Mesendoderm (in vitro differentiated cells): ENCODE results near the gene OTUB2.
A peak's percentile ranks its signal among the peaks of the same experiment; 100 is the strongest.

Experiments used
- DNase-seq: peaks from one replicate; pipeline ENCODE4 v3.0.0; 2013
- H2AK5ac ChIP-seq: 2 replicates; pipeline ENCODE4 v1.6.1; 2013; ENCODE audit warnings: low read length, inconsistent platforms
- H2BK120ac ChIP-seq: 2 replicates; pipeline ENCODE4 v1.6.1; 2013; ENCODE audit warnings: low read depth, mild to moderate bottlenecking, low read length, moderate library complexity, mixed read lengths
- H2BK15ac ChIP-seq: replicated peaks from 2 replicates; pipeline ENCODE4 v1.6.1; 2013; ENCODE audit warnings: low read depth, mild to moderate bottlenecking, moderate library complexity
- H2BK5ac ChIP-seq: 2 replicates; pipeline ENCODE4 v1.6.1; 2013; ENCODE audit warnings: low read length, inconsistent platforms
- H3K18ac ChIP-seq: 2 replicates; pipeline ENCODE4 v1.6.1; 2013; ENCODE audit warnings: mild to moderate bottlenecking, low read length, mixed read lengths
- H3K23ac ChIP-seq: one replicate; pipeline ENCODE4 v1.6.1; 2013; ENCODE audit warnings: low read length
- H3K27ac ChIP-seq: 2 replicates; pipeline ENCODE4 v1.5.1; 2013; ENCODE audit warnings: low read depth, mild to moderate bottlenecking, inconsistent platforms, low read length, moderate library complexity
- H3K27me3 ChIP-seq: 2 replicates; pipeline ENCODE4 v1.6.1; 2013; ENCODE audit warnings: low read length, control low read depth, mild to moderate bottlenecking, inconsistent platforms; ENCODE audit not compliant: insufficient read depth, poor library complexity
- H3K36me3 ChIP-seq: 2 replicates; pipeline ENCODE4 v1.6.1; 2013; ENCODE audit warnings: low read length, inconsistent platforms; ENCODE audit not compliant: control insufficient read depth, insufficient read depth
- H3K4ac ChIP-seq: one replicate; pipeline ENCODE4 v1.6.1; 2013; ENCODE audit warnings: low read depth, mild to moderate bottlenecking, low read length, moderate library complexity
- H3K4me1 ChIP-seq: 2 replicates; pipeline ENCODE4 v1.6.1; 2013; ENCODE audit warnings: low read depth, low read length, inconsistent platforms; ENCODE audit not compliant: control insufficient read depth
- H3K4me2 ChIP-seq: 2 replicates; pipeline ENCODE4 v1.6.1; 2013; ENCODE audit warnings: low read length
- H3K4me3 ChIP-seq: 2 replicates; pipeline ENCODE4 v1.5.1; 2013; ENCODE audit warnings: mild to moderate bottlenecking, low read length
- H3K56ac ChIP-seq: one replicate; pipeline ENCODE4 v1.6.1; 2013; ENCODE audit warnings: low read length
- H3K79me1 ChIP-seq: 2 replicates; pipeline ENCODE4 v1.6.1; 2013; ENCODE audit warnings: low read length, inconsistent platforms
- H3K79me2 ChIP-seq: 2 replicates; pipeline ENCODE4 v1.6.1; 2013; ENCODE audit warnings: mild to moderate bottlenecking, low read length; ENCODE audit not compliant: control insufficient read depth, insufficient read depth
- H3K9ac ChIP-seq: 2 replicates; pipeline ENCODE4 v1.6.1; 2013; ENCODE audit warnings: low read length, inconsistent platforms
- H4K5ac ChIP-seq: one replicate; pipeline ENCODE4 v1.6.1; 2013; ENCODE audit warnings: low read length
- H4K8ac ChIP-seq: one replicate; pipeline ENCODE4 v1.6.1; 2013; ENCODE audit warnings: low read depth, mild to moderate bottlenecking, control low read depth, low read length, moderate library complexity
- WGBS: extraction: QIAGEN DNeasy Blood & Tissue Kit; methylation state at CpG from one replicate; pipeline ENCODE4 v1.1.7; 2013; ENCODE audit warnings: low lambda C conversion rate, missing lambda C conversion rate; ENCODE audit not compliant: insufficient coverage; ENCODE audit errors: extremely low coverage; 5-methylcytosine and 5-hydroxymethylcytosine counted together

The OTUB2 gene

DNA sequence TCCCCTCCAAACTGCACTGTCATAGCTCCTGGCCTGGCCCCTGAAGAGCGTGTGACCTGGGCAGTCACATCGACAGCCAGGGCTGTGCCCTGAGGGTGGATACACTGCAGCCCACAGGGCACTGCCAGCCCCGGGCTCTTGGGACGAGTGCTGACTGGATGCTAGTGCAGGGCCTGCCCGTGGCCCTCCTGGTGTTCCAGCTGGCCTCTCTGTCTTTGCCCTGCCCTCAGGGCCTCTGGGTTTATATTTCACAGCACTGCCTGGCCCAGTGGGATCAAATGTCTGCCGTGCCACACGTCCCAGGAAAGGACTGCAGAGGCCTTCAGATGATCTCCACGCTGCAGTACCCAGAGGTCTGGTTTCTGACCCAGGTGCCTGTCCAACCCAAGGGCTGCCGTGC is 39.2 kb upstream of the OTUB2 start:
- no peak overlapping the region for H3K9ac ChIP-seq
- no peak overlapping the region for H2AK5ac ChIP-seq
- no peaks in the 10 kb centered on the region for H3K79me1 ChIP-seq
- H3K36me3 ChIP-seq = no peaks in the 10 kb centered on the region
- WGBS = no CpG with 5 or more reads among the region's 9 CpGs
- no peak overlapping the region for H3K18ac ChIP-seq
- H3K4me2 ChIP-seq = no peak overlapping the region
- no peak overlapping the region for H3K4me3 ChIP-seq
- H2BK15ac ChIP-seq = no peak overlapping the region
- no peaks in the 10 kb centered on the region for H3K27me3 ChIP-seq
- no peak overlapping the region for H3K4ac ChIP-seq
- no peak for DNase-seq
- H3K79me2 ChIP-seq = no peaks in the 10 kb centered on the region
- H3K23ac ChIP-seq = no peak overlapping the region
- no peak overlapping the region for H2BK5ac ChIP-seq
- peak overlapping the region; percentile 69 for H3K56ac ChIP-seq
- H2BK120ac ChIP-seq = no peak overlapping the region
- no peak overlapping the region for H3K27ac ChIP-seq
- no peak overlapping the region for H4K5ac ChIP-seq
- H3K4me1 ChIP-seq = peaks cover 2% of the 10 kb centered on the region
- H4K8ac ChIP-seq = no peak overlapping the region

DNA sequence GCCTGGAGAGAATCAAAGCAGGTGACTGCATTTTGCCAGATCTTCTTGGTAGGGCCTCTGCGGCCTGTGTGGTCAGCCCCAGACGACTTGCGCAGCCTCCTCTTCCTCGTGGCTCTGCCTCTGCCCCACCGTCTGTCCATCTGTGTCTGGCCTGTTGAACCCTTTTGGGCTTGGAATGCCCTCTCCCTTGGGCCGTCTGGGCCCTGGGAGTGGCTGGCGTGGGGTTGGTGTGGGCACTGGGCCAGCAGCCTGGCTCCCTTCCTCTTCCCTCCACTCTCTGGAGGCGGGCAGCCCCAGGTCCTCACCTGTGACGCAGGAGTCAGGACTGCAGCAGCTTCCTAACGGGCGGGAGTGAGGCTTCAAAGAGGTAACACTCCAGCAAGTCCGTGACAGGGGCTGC is 38.8 kb upstream of the OTUB2 start:
- Histone ChIP-seq H2BK120ac (no peak overlapping the region), H3K4me1 (peaks cover 2% of the 10 kb centered on the region), H3K18ac (no peak overlapping the region), H3K79me2 (no peaks in the 10 kb centered on the region), H3K4ac (no peak overlapping the region), H3K4me3 (no peak overlapping the region), H3K23ac (no peak overlapping the region), H3K27me3 (no peaks in the 10 kb centered on the region), H4K5ac (no peak overlapping the region), H3K9ac (no peak overlapping the region), H3K79me1 (no peaks in the 10 kb centered on the region), H3K27ac (no peak overlapping the region), H3K56ac (peak overlapping the region; percentile 69), H2BK15ac (no peak overlapping the region), H3K36me3 (no peaks in the 10 kb centered on the region), H4K8ac (no peak overlapping the region), H2BK5ac (no peak overlapping the region), H3K4me2 (no peak overlapping the region), H2AK5ac (no peak overlapping the region)
- no CpG with 5 or more reads among the region's 12 CpGs for WGBS
- no peak for DNase-seq

GRCh38 chr14:93987815-93988476 is 38.2 kb upstream of the OTUB2 start:
- no peak overlapping the region for H2AK5ac ChIP-seq
- H3K18ac ChIP-seq = no peak overlapping the region
- no CpG with 5 or more reads among the region's 3 CpGs for WGBS
- H3K36me3 ChIP-seq = no peaks in the 10 kb centered on the region
- H3K27me3 ChIP-seq = no peaks in the 10 kb centered on the region
- peaks cover 2% of the 10 kb centered on the region for H3K4me1 ChIP-seq
- H3K4me2 ChIP-seq = no peak overlapping the region
- no peaks in the 10 kb centered on the region for H3K79me1 ChIP-seq
- H2BK5ac ChIP-seq = no peak overlapping the region
- no peak overlapping the region for H2BK15ac ChIP-seq
- H3K4me3 ChIP-seq = no peak overlapping the region
- no peak overlapping the region for H3K9ac ChIP-seq
- no peak overlapping the region for H4K8ac ChIP-seq
- H3K79me2 ChIP-seq = no peaks in the 10 kb centered on the region
- H2BK120ac ChIP-seq = no peak overlapping the region
- no peak overlapping the region for H4K5ac ChIP-seq
- H3K56ac ChIP-seq = no peak overlapping the region
- peak; percentile 46 for DNase-seq
- no peak overlapping the region for H3K23ac ChIP-seq
- no peak overlapping the region for H3K27ac ChIP-seq
- H3K4ac ChIP-seq = no peak overlapping the region

- no CpG with 5 or more reads among the region's 4 CpGs for WGBS
- no peak overlapping the region for H3K4me3 ChIP-seq
- no peak for DNase-seq
- no peaks in the 10 kb centered on the region for H3K27me3 ChIP-seq
- no peak overlapping the region for H3K4ac ChIP-seq
- H3K4me1 ChIP-seq = peaks cover 2% of the 10 kb centered on the region
- H2BK120ac ChIP-seq = no peak overlapping the region
- no peak overlapping the region for H3K18ac ChIP-seq
- H3K79me2 ChIP-seq = no peaks in the 10 kb centered on the region
- no peaks in the 10 kb centered on the region for H3K79me1 ChIP-seq
- no peak overlapping the region for H2BK5ac ChIP-seq
- no peak overlapping the region for H3K4me2 ChIP-seq
- H4K8ac ChIP-seq = no peak overlapping the region
- no peak overlapping the region for H3K9ac ChIP-seq
- no peaks in the 10 kb centered on the region for H3K36me3 ChIP-seq
- H4K5ac ChIP-seq = no peak overlapping the region
- no peak overlapping the region for H2BK15ac ChIP-seq
- H2AK5ac ChIP-seq = no peak overlapping the region
- H3K27ac ChIP-seq = no peak overlapping the region
- no peak overlapping the region for H3K56ac ChIP-seq
- no peak overlapping the region for H3K23ac ChIP-seq
Measured at GRCh38 chr14:93989939-93990338, 36.2 kb upstream of the OTUB2 start.

DNA sequence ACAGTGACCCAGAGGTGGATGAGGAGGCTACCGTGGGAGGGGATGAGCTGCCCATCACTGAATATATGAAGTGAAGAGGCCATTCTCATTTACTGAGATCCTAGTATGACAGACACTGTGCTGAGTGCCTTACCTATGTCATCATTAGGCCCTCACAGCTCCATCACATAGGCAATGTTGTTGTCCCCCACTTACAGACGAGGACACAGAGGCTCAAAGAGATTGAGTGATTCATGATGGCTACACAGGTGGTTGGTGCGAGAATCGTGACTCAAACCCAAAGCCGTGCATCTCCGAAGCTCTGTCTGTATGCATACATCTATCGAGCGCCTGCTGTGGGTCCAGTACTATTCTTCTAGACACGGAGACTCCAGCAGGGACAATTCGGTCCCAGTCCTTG is 34.9 kb upstream of the OTUB2 start:
- Histone ChIP-seq H2BK15ac (no peak overlapping the region), H3K9ac (no peak overlapping the region), H2AK5ac (no peak overlapping the region), H3K4ac (no peak overlapping the region), H3K4me1 (peaks cover 2% of the 10 kb centered on the region), H3K36me3 (no peaks in the 10 kb centered on the region), H3K27me3 (no peaks in the 10 kb centered on the region), H3K27ac (no peak overlapping the region), H4K8ac (no peak overlapping the region), H3K79me1 (no peaks in the 10 kb centered on the region), H3K18ac (no peak overlapping the region), H3K4me2 (no peak overlapping the region), H3K23ac (no peak overlapping the region), H3K4me3 (no peak overlapping the region), H2BK5ac (no peak overlapping the region), H3K56ac (no peak overlapping the region), H3K79me2 (no peaks in the 10 kb centered on the region), H4K5ac (no peak overlapping the region), H2BK120ac (no peak overlapping the region)
- DNase-seq = no peak
- no CpG with 5 or more reads among the region's 10 CpGs for WGBS

GRCh38 chr14:93991649-93992048 is 34.5 kb upstream of the OTUB2 start:
- Histone ChIP-seq H2BK5ac (no peak overlapping the region), H3K79me1 (no peaks in the 10 kb centered on the region), H3K23ac (no peak overlapping the region), H3K18ac (no peak overlapping the region), H3K27me3 (no peaks in the 10 kb centered on the region), H3K27ac (no peak overlapping the region), H2BK120ac (no peak overlapping the region), H3K4me3 (no peak overlapping the region), H3K79me2 (no peaks in the 10 kb centered on the region), H2AK5ac (no peak overlapping the region), H4K8ac (no peak overlapping the region), H3K36me3 (no peaks in the 10 kb centered on the region), H4K5ac (no peak overlapping the region), H3K4ac (no peak overlapping the region), H3K4me1 (peaks cover 2% of the 10 kb centered on the region), H3K56ac (no peak overlapping the region), H3K9ac (no peak overlapping the region), H2BK15ac (no peak overlapping the region), H3K4me2 (no peak overlapping the region)
- no peak for DNase-seq
- WGBS = no CpG with 5 or more reads among the region's 4 CpGs
